H1 (cell line): ENCODE results near the gene KIF22. TPM values are rescaled to one million over a fixed set of nuclear protein-coding genes. Genes with fewer than 3 reads are reported as not detected.

Experiments
- CTCF ChIA-PET: fragments of 300-600 bp; sonication (Branson Sonifier 250); formaldehyde crosslinking; loops from one replicate; lab custom pipeline; 2021; ENCODE audit not compliant: partially characterized antibody; lab: Charles Lee
- POLR2A ChIA-PET: fragments of 300-600 bp; sonication (Branson Sonifier 250); formaldehyde crosslinking; loops from one replicate; lab custom pipeline; 2021; ENCODE audit warnings: inconsistent platforms; ENCODE audit not compliant: partially characterized antibody; lab: Charles Lee
- DNase-seq, 2 experiments: peaks; one replicate each; pipeline versions ENCODE4 v3.0.0 to v3.0.0-alpha.2; 2010 to 2022; ENCODE audit warnings: low spot score in 2 of 2, low read depth in 1 of 2, mixed read lengths in 1 of 2
- FAIRE-seq: peaks from 2 replicates; lab custom pipeline; 2011; peaks lifted over from hg19 to GRCh38; lab: Jason Lieb, UNC
- H2AFZ ChIP-seq: 2 replicates; pipeline ENCODE4 v1.8.1; 2012; ENCODE audit warnings: low read length, inconsistent platforms
- H2AK5ac ChIP-seq: 2 replicates; pipeline ENCODE4 v1.6.1; 2013; ENCODE audit warnings: low read depth, low read length
- H2BK120ac ChIP-seq: replicated peaks from 2 replicates; pipeline ENCODE3; 2013; ENCODE audit warnings: low read depth, low read length, inconsistent platforms
- H2BK12ac ChIP-seq: 2 replicates; pipeline ENCODE4 v1.6.1; 2013; ENCODE audit warnings: low read depth, low read length
- H2BK15ac ChIP-seq: 2 replicates; pipeline ENCODE4 v1.6.1; 2013; ENCODE audit warnings: low read length
- H2BK20ac ChIP-seq: 2 replicates; pipeline ENCODE4 v1.6.1; 2013; ENCODE audit warnings: low read length
- H2BK5ac ChIP-seq: 2 replicates; pipeline ENCODE4 v1.6.1; 2013; ENCODE audit warnings: low read depth, low read length
- H3K14ac ChIP-seq: 2 replicates; pipeline ENCODE4 v1.6.1; 2013; ENCODE audit warnings: inconsistent platforms; ENCODE audit not compliant: insufficient read length
- H3K18ac ChIP-seq: 2 replicates; pipeline ENCODE4 v1.6.1; 2013; ENCODE audit warnings: low read length; ENCODE audit errors: extremely low read depth
- H3K23ac ChIP-seq: 2 replicates; pipeline ENCODE4 v1.6.1; 2013; ENCODE audit warnings: inconsistent platforms; ENCODE audit not compliant: insufficient read length
- H3K23me2 ChIP-seq: 2 replicates; pipeline ENCODE4 v1.6.1; 2013; ENCODE audit warnings: low read depth, low read length
- H3K27ac ChIP-seq: 2 replicates; pipeline ENCODE4 v1.6.1; 2011; ENCODE audit warnings: low read depth, low read length, inconsistent platforms
- H3K27me3 ChIP-seq, 4 experiments: replicated peaks in 1 of 4; 1 replicate in 1 of 4; 2 replicates in 3 of 4; pipeline versions ENCODE4 v1.6.1 to v1.8.1; 2011 to 2013; ENCODE audit warnings: low read length in 3 of 4, mild to moderate bottlenecking in 3 of 4, inconsistent platforms in 2 of 4, mixed read lengths in 2 of 4, moderate library complexity in 1 of 4; ENCODE audit not compliant: control insufficient read depth in 3 of 4, insufficient read depth in 3 of 4; ENCODE audit errors: extremely low read depth in 1 of 4
- H3K36me3 ChIP-seq, 4 experiments: 2 replicates each; pipeline versions ENCODE4 v1.6.1 to v1.8.1; 2011 to 2013; ENCODE audit warnings: mild to moderate bottlenecking in 4 of 4, low read length in 3 of 4, moderate library complexity in 2 of 4, control low read depth in 1 of 4, inconsistent platforms in 1 of 4; ENCODE audit not compliant: insufficient read depth in 4 of 4, control insufficient read depth in 2 of 4
- H3K4ac ChIP-seq: replicated peaks from 2 replicates; pipeline ENCODE3; 2013; ENCODE audit warnings: low read length, low read depth, mixed read lengths, inconsistent platforms; ENCODE audit not compliant: insufficient read length
- H3K4me1 ChIP-seq, 4 experiments: replicated peaks in 1 of 4; 1 replicate in 1 of 4; 2 replicates in 3 of 4; pipeline versions ENCODE4 v1.6.1 to v1.8.1; 2011 to 2013; ENCODE audit warnings: low read length in 3 of 4, inconsistent platforms in 2 of 4, mixed read lengths in 1 of 4; ENCODE audit not compliant: insufficient read depth in 4 of 4, control insufficient read depth in 3 of 4
- H3K4me2 ChIP-seq, 2 experiments: 2 replicates each; pipeline versions ENCODE4 v1.6.1 to v1.8.1; 2011 to 2013; ENCODE audit warnings: low read depth in 2 of 2, low read length in 2 of 2, control low read depth in 1 of 2, inconsistent platforms in 1 of 2, mild to moderate bottlenecking in 1 of 2; ENCODE audit not compliant: insufficient read depth in 1 of 2
- H3K4me3 ChIP-seq, 4 experiments: fragments of 200-600, 300-600 bp in 1 of 4; sonication (generic), shearing (Covaris generic), sonication (Bioruptor Twin) in 1 of 4; 2 replicates each; pipeline versions ENCODE4 v1.5.1 to v1.8.1; 2011 to 2016; ENCODE audit warnings: low read length in 4 of 4, low read depth in 3 of 4, control low read depth in 2 of 4, inconsistent platforms in 2 of 4, mild to moderate bottlenecking in 2 of 4, mixed read lengths in 1 of 4, moderate library complexity in 1 of 4; ENCODE audit not compliant: insufficient read depth in 2 of 4; ENCODE audit errors: extremely low read depth in 1 of 4
- H3K56ac ChIP-seq: replicated peaks from 2 replicates; pipeline ENCODE3; 2013; ENCODE audit warnings: low read depth, mild to moderate bottlenecking, mixed read lengths, low read length, inconsistent platforms; ENCODE audit not compliant: insufficient read length
- H3K79me1 ChIP-seq: 2 replicates; pipeline ENCODE4 v1.6.1; 2013; ENCODE audit warnings: low read depth, low read length, control low read depth
- H3K79me2 ChIP-seq, 2 experiments: 2 replicates each; pipeline versions ENCODE4 v1.6.1 to v1.8.1; 2012 to 2013; ENCODE audit warnings: low read length in 2 of 2, mild to moderate bottlenecking in 2 of 2, inconsistent platforms in 1 of 2; ENCODE audit not compliant: insufficient read depth in 2 of 2, control insufficient read depth in 1 of 2
- H3K9ac ChIP-seq, 4 experiments: replicated peaks in 1 of 4; 1 replicate in 1 of 4; 2 replicates in 3 of 4; pipeline versions ENCODE4 v1.6.1 to v1.8.1; 2011 to 2013; ENCODE audit warnings: low read depth in 3 of 4, low read length in 3 of 4, control low read depth in 2 of 4, mild to moderate bottlenecking in 2 of 4, moderate library complexity in 2 of 4, inconsistent platforms in 1 of 4; ENCODE audit errors: extremely low read depth in 1 of 4
- H3K9me3 ChIP-seq, 2 experiments: 2 replicates each; pipeline versions ENCODE4 v1.6.1 to v1.8.1; 2012 to 2013; ENCODE audit warnings: mild to moderate bottlenecking in 2 of 2, moderate library complexity in 2 of 2, control low read depth in 1 of 2, inconsistent platforms in 1 of 2, low read depth in 1 of 2, low read length in 1 of 2, mixed read lengths in 1 of 2; ENCODE audit not compliant: insufficient read depth in 2 of 2
- H4K20me1 ChIP-seq, 2 experiments: replicated peaks in 1 of 2; 2 replicates each; pipeline versions ENCODE3 to v1.8.1; 2011 to 2013; ENCODE audit warnings: inconsistent platforms in 2 of 2, low read length in 2 of 2, mild to moderate bottlenecking in 1 of 2; ENCODE audit not compliant: insufficient read depth in 2 of 2, control insufficient read depth in 1 of 2
- H4K5ac ChIP-seq: 2 replicates; pipeline ENCODE4 v1.6.1; 2013; ENCODE audit warnings: low read length, low read depth, mixed read lengths, inconsistent platforms; ENCODE audit not compliant: insufficient read length
- H4K8ac ChIP-seq: 2 replicates; pipeline ENCODE4 v1.8.0; 2013; ENCODE audit warnings: mild to moderate bottlenecking, moderate library complexity, low read length, inconsistent platforms; ENCODE audit not compliant: insufficient read depth; ENCODE audit errors: extremely low read depth
- H4K91ac ChIP-seq: replicated peaks from 2 replicates; pipeline ENCODE3; 2013; ENCODE audit warnings: low read length, mixed read lengths, inconsistent platforms; ENCODE audit not compliant: insufficient read length
- ASH2L ChIP-seq: fragments of 200-600, 300-600 bp; sonication (generic); IDR thresholded peaks from one replicate; pipeline ENCODE4 v1.7.1; 2017; ENCODE audit warnings: low read length
- ATF3 ChIP-seq: IDR thresholded peaks from 2 replicates; pipeline ENCODE4 v1.6.1; 2011; ENCODE audit warnings: low read depth, mild to moderate bottlenecking, low read length; ENCODE audit not compliant: insufficient read depth
- CEBPB ChIP-seq: IDR thresholded peaks from 2 replicates; pipeline ENCODE4 v1.6.1; 2012; ENCODE audit warnings: low read depth, low read length
- EZH2 ChIP-seq: fragments of 200-600 bp; sonication (generic); IDR thresholded peaks from 2 replicates; pipeline ENCODE4 v1.7.1; 2012; ENCODE audit warnings: low read depth, mild to moderate bottlenecking, moderate library complexity, low read length, inconsistent platforms; ENCODE audit not compliant: severe bottlenecking
- HDAC6 ChIP-seq: IDR thresholded peaks from one replicate; pipeline ENCODE4 v1.7.1; 2012; ENCODE audit warnings: low read depth, mild to moderate bottlenecking, inconsistent platforms, low read length, moderate library complexity
- KDM1A ChIP-seq: fragments of 200-600, 300-600 bp; sonication (generic); IDR thresholded peaks from 2 replicates; pipeline ENCODE4 v1.7.1; 2016; ENCODE audit warnings: mild to moderate bottlenecking, low read length, borderline replicate concordance
- RFX5 ChIP-seq: IDR thresholded peaks from 2 replicates; pipeline ENCODE4 v1.6.1; 2011; ENCODE audit warnings: low read depth, low read length, improper control_type of control experiment, borderline replicate concordance
- TAF1 ChIP-seq: IDR thresholded peaks from 2 replicates; pipeline ENCODE4 v1.6.1; 2011; ENCODE audit warnings: mild to moderate bottlenecking, low read depth, low read length
- TEAD4 ChIP-seq: IDR thresholded peaks from 2 replicates; pipeline ENCODE4 v1.6.1; 2012; ENCODE audit warnings: low read depth, low read length, inconsistent platforms, mixed read lengths
- WGBS, 2 experiments: shearing (Covaris generic) in 1 of 2; methylation state at CpG; one replicate each; pipeline versions ENCODE4 v1.1.6 to v1.1.7; 2013 to 2015; ENCODE audit warnings: low lambda C conversion rate in 2 of 2, mixed read lengths in 2 of 2, inconsistent platforms in 1 of 2, low coverage in 1 of 2, missing lambda C conversion rate in 1 of 2; ENCODE audit not compliant: insufficient replicate concordance in 2 of 2, insufficient coverage in 1 of 2, insufficient read length in 1 of 2; ENCODE audit errors: extremely low coverage in 1 of 2, missing lambda C conversion rate in 1 of 2; 5-methylcytosine and 5-hydroxymethylcytosine counted together
- polyA plus RNA-seq, 7 experiments: library from polyadenylated mRNA; depleted of rRNA in 3 of 7; stranded (reverse) in 5 of 7; unstranded in 2 of 7; fragments of >200 nt in 5 of 7; fragments of 200-250 nt in 2 of 7; gene quantifications; 1 replicate in 5 of 7; 2 replicates in 1 of 7; 4 replicates in 1 of 7; pipeline versions ENCODE4 v1.2.1 to v1.2.3, GENCODE V29; 2011 to 2013; ENCODE audit warnings: missing spikeins in 2 of 7, mixed read lengths in 2 of 7
- total RNA-seq: library from RNA; stranded (reverse); fragmentation: NEBNext Ultra II Directional; extraction: Animal tissue kit (Norgen Biotek cat#: 25700); gene quantifications from 2 replicates; pipeline ENCODE4 v1.2.1, GENCODE V29; 2021
- TF ChIP-seq, protein P1 (sequence below), 3 experiments: IDR thresholded peaks; 1 replicate in 2 of 3; 2 replicates in 1 of 3; pipeline versions ENCODE4 v1.5.1 to v1.6.1; 2011; ENCODE audit warnings: low read length in 3 of 3, mild to moderate bottlenecking in 3 of 3, inconsistent platforms in 2 of 3, low read depth in 1 of 3, moderate library complexity in 1 of 3; ENCODE audit not compliant: insufficient read depth in 1 of 3; ENCODE audit errors: control extremely low read depth in 1 of 3
- TF ChIP-seq, protein P2 (sequence below): IDR thresholded peaks from 2 replicates; pipeline ENCODE4 v1.6.1; 2012; ENCODE audit warnings: inconsistent platforms

The KIF22 gene
- total and polyA plus RNA-seq, 2 of the 8 experiments (the other 6 are each of a cell fraction or from before 2014, with no cell fraction given) = 139 to 142 TPM

DNA sequence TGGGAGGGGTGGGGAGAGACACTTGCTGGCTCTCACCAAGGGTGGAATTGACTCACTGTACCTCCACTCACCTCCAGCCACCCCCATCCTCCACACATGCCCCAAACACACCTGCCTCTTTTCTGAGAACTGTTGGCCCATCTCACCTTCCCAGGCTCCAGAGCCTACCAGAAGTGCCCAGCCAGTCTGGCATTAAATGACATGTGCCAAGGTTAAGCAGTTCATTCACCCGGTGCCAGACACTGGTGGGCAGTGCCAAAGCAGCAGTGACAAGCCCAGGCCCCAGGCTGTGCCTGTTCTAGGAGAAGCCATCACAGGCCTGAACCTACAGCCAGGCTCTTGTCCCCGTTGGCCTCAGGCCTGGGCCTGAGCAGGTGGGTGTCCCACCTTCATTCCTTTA is 40.9 kb downstream of the KIF22 start:
- Histone ChIP-seq H2BK20ac (no peak overlapping the region), H2AFZ (no peak overlapping the region), H4K8ac (no peak overlapping the region), H3K23me2 (no peaks in the 10 kb centered on the region), H2BK12ac (no peak overlapping the region), H3K9ac (no peak overlapping the region), H3K9me3 (no peaks in the 10 kb centered on the region), H3K4me2 (no peak overlapping the region), H3K4ac (no peak overlapping the region), H3K79me1 (no peaks in the 10 kb centered on the region), H2BK120ac (no peak overlapping the region), H4K91ac (no peak overlapping the region), H3K23ac (no peak overlapping the region), H3K27ac (no peak overlapping the region), H3K18ac (no peak overlapping the region), H2BK5ac (no peak overlapping the region), H3K36me3 (no peaks in the 10 kb centered on the region), H2BK15ac (no peak overlapping the region), H4K5ac (no peak overlapping the region), H3K56ac (no peak overlapping the region), H2AK5ac (no peak overlapping the region), H3K4me3 (no peak overlapping the region), H4K20me1 (no peaks in the 10 kb centered on the region), H3K14ac (no peak overlapping the region), H3K27me3 (0 out of 7 replicates have a peak, but pooled peaks cover 0 to 3% (median 0%) of the 10 kb centered on the region in 4 experiments), H3K4me1 (peaks cover 0 to 2% (median 0%) of the 10 kb centered on the region in 4 experiments; a peak in 1 of 7 replicates), H3K79me2 (no peaks in the 10 kb centered on the region)
- no peak for TF ChIP-seq TEAD4
- TF ChIP-seq, protein P1, sequence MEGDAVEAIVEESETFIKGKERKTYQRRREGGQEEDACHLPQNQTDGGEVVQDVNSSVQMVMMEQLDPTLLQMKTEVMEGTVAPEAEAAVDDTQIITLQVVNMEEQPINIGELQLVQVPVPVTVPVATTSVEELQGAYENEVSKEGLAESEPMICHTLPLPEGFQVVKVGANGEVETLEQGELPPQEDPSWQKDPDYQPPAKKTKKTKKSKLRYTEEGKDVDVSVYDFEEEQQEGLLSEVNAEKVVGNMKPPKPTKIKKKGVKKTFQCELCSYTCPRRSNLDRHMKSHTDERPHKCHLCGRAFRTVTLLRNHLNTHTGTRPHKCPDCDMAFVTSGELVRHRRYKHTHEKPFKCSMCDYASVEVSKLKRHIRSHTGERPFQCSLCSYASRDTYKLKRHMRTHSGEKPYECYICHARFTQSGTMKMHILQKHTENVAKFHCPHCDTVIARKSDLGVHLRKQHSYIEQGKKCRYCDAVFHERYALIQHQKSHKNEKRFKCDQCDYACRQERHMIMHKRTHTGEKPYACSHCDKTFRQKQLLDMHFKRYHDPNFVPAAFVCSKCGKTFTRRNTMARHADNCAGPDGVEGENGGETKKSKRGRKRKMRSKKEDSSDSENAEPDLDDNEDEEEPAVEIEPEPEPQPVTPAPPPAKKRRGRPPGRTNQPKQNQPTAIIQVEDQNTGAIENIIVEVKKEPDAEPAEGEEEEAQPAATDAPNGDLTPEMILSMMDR (IDR thresholded peaks at IDR 0.05; ENCODE audit: control extremely low read depth in 1 of 3, insufficient read depth in 1 of 3, low read depth in 1 of 3, low read length in 3 of 3) = no peak
- no peak for TF ChIP-seq KDM1A
- TF ChIP-seq RFX5 = no peak
- TF ChIP-seq HDAC6 = no peak
- no peak for TF ChIP-seq ATF3
- no peak for TF ChIP-seq EZH2
- TF ChIP-seq TAF1 = no peak
- TF ChIP-seq, protein P2, sequence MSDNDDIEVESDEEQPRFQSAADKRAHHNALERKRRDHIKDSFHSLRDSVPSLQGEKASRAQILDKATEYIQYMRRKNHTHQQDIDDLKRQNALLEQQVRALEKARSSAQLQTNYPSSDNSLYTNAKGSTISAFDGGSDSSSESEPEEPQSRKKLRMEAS = no peak
- no peak for TF ChIP-seq CEBPB
- no peak for TF ChIP-seq ASH2L
- no peak for FAIRE-seq
- DNase-seq = no peak
- 95% methylated on average over 2 of the region's 2 CpGs; no CpG with 5 or more reads in 1 of the 2 experiments for WGBS, 2 experiments
- ChIA-PET POLR2A (interaction anchor here (0.6 kb wide), 1 partner anchor 9 kb away, joined by 3 read pairs; no protein-coding TSS in a partner anchor), CTCF (no interaction called here)
